ENCODE results near the gene HOXD11. TPM values are rescaled to one million over a fixed set of nuclear protein-coding genes. Genes with fewer than 3 reads are reported as not detected.

Gene HOXD11
- total RNA-seq, 1 donor from 2014 or later = 16.3 TPM

DNA sequence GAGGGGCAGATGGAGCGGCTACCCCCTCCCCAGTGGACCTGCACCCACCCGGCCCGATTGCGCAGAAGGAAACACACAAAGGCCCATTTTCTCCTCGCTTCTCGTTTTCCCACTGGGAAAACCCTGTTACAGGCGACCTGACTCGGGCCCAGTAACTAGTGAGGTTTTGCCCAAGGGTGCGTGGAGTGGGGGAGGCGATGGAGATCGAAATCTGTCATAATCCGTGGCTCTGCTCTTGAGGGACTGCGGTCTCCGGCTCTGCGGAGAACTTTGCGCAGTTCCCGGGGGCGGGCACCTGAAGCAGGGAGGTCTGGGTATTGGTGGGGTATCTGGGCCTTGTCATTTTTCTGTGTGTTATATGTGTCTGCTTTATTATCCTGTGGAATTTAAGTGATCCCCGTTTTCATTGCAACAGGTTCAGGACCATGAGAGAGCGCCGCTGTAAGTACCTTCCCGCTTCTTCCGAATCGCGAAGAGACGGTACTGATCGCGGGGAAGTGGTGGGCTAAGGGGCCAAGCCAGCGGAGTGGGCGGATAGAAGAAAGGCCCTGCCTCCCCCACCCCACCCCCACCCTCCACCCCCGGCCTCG is 40.2 kb downstream of the HOXD11 start:
- no peak for DNase-seq (ENCODE audit: low read depth)
- TF ChIP-seq CTCF (IDR thresholded peaks at IDR 0.05; ENCODE audit: insufficient read depth, low read length, poor library complexity, severe bottlenecking) = no peak
- H3K4me3 ChIP-seq (ENCODE audit: low read depth, low read length) = peak overlapping the region; percentile 36
- H3K27me3 ChIP-seq (ENCODE audit: control insufficient read depth, insufficient read depth, low read length) = no peaks in the 10 kb centered on the region
- H3K36me3 ChIP-seq (ENCODE audit: control insufficient read depth, insufficient read depth, low read length) = peaks cover 1% of the 10 kb centered on the region

DNA sequence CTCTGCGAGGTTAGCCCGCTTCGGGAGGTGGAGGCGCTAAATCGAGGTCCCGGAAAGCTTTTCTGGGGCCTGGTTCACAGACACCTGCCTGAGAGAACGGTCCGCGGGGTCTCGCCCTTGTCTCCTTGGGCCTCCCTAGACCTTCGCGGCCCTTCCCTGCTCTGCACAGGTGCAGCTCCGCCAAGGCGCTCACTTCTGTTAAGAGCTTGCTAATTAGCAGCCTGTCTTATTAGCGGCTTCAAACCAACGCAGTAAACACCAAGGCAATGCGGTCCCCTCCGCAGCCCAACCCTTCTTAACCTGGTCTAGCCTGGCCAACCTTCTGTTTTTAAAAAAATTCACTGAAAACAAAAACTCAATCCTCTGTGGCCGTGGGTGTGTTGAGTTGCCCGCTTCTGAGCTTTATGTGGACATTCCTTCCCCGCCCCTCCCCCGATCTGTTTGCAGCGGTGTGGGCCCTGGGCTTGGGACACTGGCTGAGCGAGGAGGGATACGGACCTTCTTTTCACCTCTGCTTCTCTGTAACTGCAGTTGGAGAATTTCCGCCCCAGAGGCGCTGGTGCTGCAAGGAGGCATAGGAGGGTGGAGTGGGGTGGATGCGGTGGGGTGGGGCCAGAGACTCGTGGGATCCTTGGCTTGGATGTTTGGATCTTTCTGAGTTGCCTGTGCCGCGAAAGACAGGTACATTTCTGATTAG is 40.9 kb downstream of the HOXD11 start:
- DNase-seq (ENCODE audit: low read depth) = no peak
- H3K36me3 ChIP-seq (ENCODE audit: control insufficient read depth, insufficient read depth, low read length) = peaks cover 3% of the 10 kb centered on the region
- peak overlapping the region; percentile 36 for H3K4me3 ChIP-seq (ENCODE audit: low read depth, low read length)
- no peaks in the 10 kb centered on the region for H3K27me3 ChIP-seq (ENCODE audit: control insufficient read depth, insufficient read depth, low read length)
- TF ChIP-seq CTCF (IDR thresholded peaks at IDR 0.05; ENCODE audit: insufficient read depth, low read length, poor library complexity, severe bottlenecking) = no peak

DNA sequence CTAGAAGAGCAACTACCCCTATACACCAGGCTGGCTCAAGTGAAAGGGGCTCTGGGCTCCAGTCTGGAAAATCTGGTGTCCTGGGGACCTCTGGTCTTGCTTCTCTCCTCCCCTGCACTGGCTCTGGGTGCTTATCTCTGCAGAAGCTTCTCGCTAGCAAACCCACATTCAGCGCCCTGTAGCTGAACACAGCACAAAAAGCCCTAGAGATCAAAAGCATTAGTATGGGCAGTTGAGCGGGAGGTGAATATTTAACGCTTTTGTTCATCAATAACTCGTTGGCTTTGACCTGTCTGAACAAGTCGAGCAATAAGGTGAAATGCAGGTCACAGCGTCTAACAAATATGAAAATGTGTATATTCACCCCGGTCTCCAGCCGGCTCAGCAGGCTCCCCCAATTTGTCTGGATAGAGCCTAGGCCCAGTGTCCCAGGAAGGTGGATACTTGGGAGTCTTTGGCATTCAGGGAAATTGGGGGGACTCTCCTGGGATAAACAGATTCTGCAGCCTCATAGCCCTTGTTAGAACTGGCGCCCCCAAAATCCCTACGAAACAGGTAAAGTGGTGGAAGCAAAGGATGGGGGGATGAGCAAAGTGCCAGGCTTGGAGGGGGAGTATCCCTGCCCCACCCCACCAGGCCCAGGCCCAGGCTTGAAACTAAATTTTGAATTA is 41.8 kb downstream of the HOXD11 start:
- Histone ChIP-seq H3K27me3 (ENCODE audit: control insufficient read depth, insufficient read depth, low read length) (no peaks in the 10 kb centered on the region), H3K36me3 (ENCODE audit: control insufficient read depth, insufficient read depth, low read length) (peaks cover 3% of the 10 kb centered on the region), H3K4me3 (ENCODE audit: low read depth, low read length) (peak overlapping the region; percentile 33)
- DNase-seq (ENCODE audit: low read depth) = no peak
- TF ChIP-seq CTCF (IDR thresholded peaks at IDR 0.05; ENCODE audit: insufficient read depth, low read length, poor library complexity, severe bottlenecking) = no peak

DNA sequence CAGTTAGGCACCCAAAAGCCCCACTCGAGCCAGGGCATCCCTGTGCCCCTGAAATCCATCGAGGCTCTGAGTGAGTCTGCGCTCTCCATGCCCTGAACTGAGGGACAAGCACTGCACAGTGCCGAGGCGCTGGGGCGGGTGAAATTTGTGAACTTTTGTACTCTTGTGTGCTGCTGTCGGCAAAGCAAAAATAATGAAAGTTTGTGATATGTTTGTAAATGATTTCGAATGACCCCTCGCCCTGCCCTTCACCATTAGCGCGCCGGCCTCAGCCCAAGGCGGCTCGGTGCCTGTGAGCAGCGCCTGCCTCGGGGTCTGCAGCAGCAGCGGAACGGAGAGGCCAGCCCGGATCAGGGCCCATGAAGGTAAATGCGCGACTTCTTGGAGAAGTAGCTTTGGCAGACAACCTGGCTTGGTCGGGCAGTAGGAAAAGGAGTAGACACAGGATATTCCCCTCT is 42.4 kb downstream of the HOXD11 start:
- peaks cover 3% of the 10 kb centered on the region for H3K36me3 ChIP-seq (ENCODE audit: control insufficient read depth, insufficient read depth, low read length)
- DNase-seq (ENCODE audit: low read depth) = no peak
- no peak for TF ChIP-seq CTCF (IDR thresholded peaks at IDR 0.05; ENCODE audit: insufficient read depth, low read length, poor library complexity, severe bottlenecking)
- no peaks in the 10 kb centered on the region for H3K27me3 ChIP-seq (ENCODE audit: control insufficient read depth, insufficient read depth, low read length)
- peak overlapping the region; percentile 33 for H3K4me3 ChIP-seq (ENCODE audit: low read depth, low read length)

DNA sequence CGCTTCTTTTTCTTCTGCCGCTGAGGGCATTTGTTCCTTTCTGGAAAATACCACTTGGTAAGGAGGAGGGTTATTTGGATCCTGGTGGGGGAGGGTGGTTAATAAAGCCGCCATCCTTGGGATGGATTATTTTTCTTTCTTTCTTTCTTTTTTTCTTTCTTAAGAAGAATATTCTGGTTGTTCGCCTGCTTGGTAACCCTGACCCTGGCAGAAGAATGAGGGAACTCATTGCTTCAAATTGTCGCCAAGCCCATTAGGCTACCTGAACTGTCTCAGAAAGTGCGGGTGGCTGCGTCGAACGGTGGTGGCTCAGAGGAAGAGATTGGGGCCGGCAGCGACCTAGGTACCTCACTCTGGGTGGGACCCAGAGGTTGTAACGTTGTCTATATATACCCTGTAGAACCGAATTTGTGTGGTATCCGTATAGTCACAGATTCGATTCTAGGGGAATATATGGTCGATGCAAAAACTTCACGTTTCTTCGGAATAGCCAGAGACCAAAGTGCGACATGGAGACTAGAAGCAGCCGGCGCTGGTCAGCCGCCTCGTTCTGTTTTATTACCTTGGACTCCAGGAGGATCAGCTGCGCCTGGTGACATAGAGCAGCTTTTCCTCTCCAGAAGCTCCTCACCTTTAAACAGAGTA is 43.0 kb downstream of the HOXD11 start:
- Histone ChIP-seq H3K27me3 (ENCODE audit: control insufficient read depth, insufficient read depth, low read length) (no peaks in the 10 kb centered on the region), H3K36me3 (ENCODE audit: control insufficient read depth, insufficient read depth, low read length) (peaks cover 3% of the 10 kb centered on the region), H3K4me3 (ENCODE audit: low read depth, low read length) (peak overlapping the region; percentile 33)
- TF ChIP-seq CTCF (IDR thresholded peaks at IDR 0.05; ENCODE audit: insufficient read depth, low read length, poor library complexity, severe bottlenecking) = no peak
- no peak for DNase-seq (ENCODE audit: low read depth)
